Stimulated activated naive B cell treated with anti-CD40 and anti-IgM and Interleukin-4, amounts not matched to agents 10 μg/mL and 1 μg/mL and 100 μg/mL, for 72 hours (primary cell): ENCODE data around the gene C10orf71.

Experiments used
- ATAC-seq, 2 donors: fragments of 150-1000 bp; cut with Tn5 transposase; replicated peaks; 2 replicates each; pipeline ENCODE4 v1.10.0; 2021; ENCODE audit warnings: moderate library complexity in 1 of 2
- DNase-seq: peaks from one replicate; pipeline ENCODE4 v3.0.0; 2021
- H3K27ac Mint-ChIP-seq: one replicate; pipeline ENCODE4 v1.8.0; 2022; ENCODE audit warnings: mild to moderate bottlenecking, mixed read lengths
- H3K27me3 Mint-ChIP-seq, 2 donors: one replicate each; pipeline ENCODE4 v1.8.0; 2022; ENCODE audit warnings: mixed read lengths in 2 of 2
- H3K36me3 Mint-ChIP-seq, 2 donors: one replicate each; pipeline ENCODE4 v1.8.0; 2022; ENCODE audit warnings: mixed read lengths in 2 of 2, mild to moderate bottlenecking in 1 of 2
- H3K4me1 Mint-ChIP-seq, 2 donors: one replicate each; pipeline ENCODE4 v1.8.0; 2022; ENCODE audit warnings: mixed read lengths in 2 of 2, mild to moderate bottlenecking in 1 of 2
- H3K4me3 Mint-ChIP-seq, 2 donors: one replicate each; pipeline ENCODE4 v1.8.0; 2022; ENCODE audit warnings: mild to moderate bottlenecking in 2 of 2, mixed read lengths in 2 of 2, moderate library complexity in 1 of 2
- H3K9me3 Mint-ChIP-seq, 2 donors: one replicate each; pipeline ENCODE4 v1.8.0; 2022; ENCODE audit warnings: mixed read lengths in 2 of 2, mild to moderate bottlenecking in 1 of 2

Gene C10orf71

DNA sequence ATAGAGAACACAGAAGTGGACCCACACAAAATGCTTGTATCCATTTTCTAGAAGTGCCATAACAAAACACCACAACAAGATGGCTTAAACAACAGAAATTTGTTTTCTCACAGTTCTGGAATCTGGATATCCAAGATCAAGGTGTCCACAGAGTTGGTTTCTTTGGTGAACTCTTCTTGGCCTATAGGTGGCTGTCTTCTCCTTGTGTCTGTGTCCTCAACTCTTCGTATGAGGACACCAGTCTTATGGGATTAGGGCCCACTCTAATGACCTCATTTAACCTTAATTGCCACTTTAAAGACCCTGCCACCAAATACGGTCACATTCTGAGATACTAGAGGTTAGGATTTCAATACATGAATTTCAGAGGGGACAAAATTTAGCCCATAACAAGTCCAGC, 30.8 kb upstream of the C10orf71 start:
- H3K27ac Mint-ChIP-seq: no peak overlapping the region
- H3K4me1 Mint-ChIP-seq: peaks cover 20 to 21% of the 10 kb centered on the region in 2 donors
- peaks cover 21 to 25% of the 10 kb centered on the region in 2 donors for H3K9me3 Mint-ChIP-seq
- DNase-seq: no peak
- no peak for ATAC-seq
- H3K36me3 Mint-ChIP-seq: peaks cover 10 to 15% of the 10 kb centered on the region in 2 donors
- H3K4me3 Mint-ChIP-seq: no peak overlapping the region
- peaks cover 13 to 17% of the 10 kb centered on the region in 2 donors for H3K27me3 Mint-ChIP-seq

DNA sequence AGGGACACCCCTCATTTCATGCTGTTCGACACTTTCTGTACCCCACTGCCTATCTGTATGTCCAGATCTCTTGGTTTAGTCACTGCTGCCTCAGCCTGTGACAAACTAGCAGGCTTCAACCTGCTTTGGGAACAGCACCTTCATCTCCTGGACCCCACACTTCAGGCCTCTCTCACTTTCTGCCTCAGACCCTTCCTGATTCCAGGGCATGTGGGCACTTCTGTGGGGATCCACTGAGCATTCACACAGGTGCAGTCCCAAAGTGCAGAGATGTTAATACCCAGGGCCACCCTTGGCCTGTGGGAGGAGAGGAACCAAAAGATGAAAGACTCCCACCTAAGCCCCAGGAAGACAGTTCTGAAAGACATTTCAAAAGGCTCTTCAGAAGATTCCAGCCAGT, 29.4 kb upstream of the C10orf71 start:
- ATAC-seq: no peak
- Mint-ChIP-seq H3K36me3 (peaks cover 10 to 12% of the 10 kb centered on the region in 2 donors), H3K9me3 (peaks cover 18 to 21% of the 10 kb centered on the region in 2 donors), H3K27me3 (peaks cover 10 to 13% of the 10 kb centered on the region in 2 donors), H3K4me1 (peaks cover 25% of the 10 kb centered on the region in 2 donors), H3K27ac (no peak overlapping the region), H3K4me3 (no peak overlapping the region)
- DNase-seq: no peak

DNA sequence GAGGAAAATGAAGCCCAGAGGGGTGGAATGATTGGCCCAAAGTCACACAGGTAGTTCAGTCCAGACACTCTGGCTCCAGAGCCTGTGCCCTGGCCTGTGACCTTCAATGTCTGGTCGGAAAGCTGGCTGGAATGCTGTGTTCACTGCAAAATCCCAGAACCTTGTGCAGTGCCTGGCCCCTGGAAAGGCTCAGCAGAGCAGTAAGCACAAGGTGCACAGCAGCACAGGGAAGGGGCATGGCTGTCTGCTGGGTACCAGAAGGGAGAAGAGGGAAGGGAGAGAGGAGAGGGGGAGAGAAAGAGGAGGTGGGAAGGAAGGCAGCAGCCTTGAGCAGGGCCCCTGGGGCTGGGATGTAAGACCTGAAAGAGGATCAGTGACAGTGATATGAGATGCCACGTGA, 28.4 kb upstream of the C10orf71 start:
- H3K9me3 Mint-ChIP-seq: peaks cover 12 to 13% of the 10 kb centered on the region in 2 donors
- H3K27ac Mint-ChIP-seq: peak overlapping the region; percentile 47
- ATAC-seq: no peak
- no peak overlapping the region for H3K4me3 Mint-ChIP-seq
- DNase-seq: no peak
- peaks cover 25% of the 10 kb centered on the region in 2 donors for H3K4me1 Mint-ChIP-seq
- peaks cover 6 to 8% of the 10 kb centered on the region in 2 donors for H3K36me3 Mint-ChIP-seq
- H3K27me3 Mint-ChIP-seq: peaks cover 10 to 13% of the 10 kb centered on the region in 2 donors

DNA sequence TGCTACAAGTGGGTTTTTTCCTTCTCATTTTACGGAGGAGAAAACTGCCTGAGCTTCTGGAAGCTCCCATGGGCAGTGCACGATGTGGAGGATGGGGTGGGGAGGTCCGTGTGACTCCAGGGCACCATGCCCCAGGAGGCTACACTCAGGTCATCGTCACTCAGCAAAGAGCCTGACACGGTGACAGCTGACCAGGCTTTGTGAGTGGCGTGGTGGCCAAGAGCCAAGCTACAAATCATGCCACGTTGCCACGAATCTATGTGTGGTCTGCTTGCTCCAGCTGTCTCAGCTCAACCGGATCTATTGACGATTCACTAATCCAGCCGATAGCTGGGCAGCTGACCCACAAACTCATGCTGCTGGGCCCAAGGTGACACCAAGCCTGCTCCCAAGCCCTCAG, 27.6 kb upstream of the C10orf71 start:
- Mint-ChIP-seq H3K36me3 (peaks cover 4% of the 10 kb centered on the region in 2 donors), H3K9me3 (peaks cover 4 to 6% of the 10 kb centered on the region in 2 donors), H3K27me3 (peaks cover 10 to 13% of the 10 kb centered on the region in 2 donors), H3K4me3 (no peak overlapping the region), H3K27ac (no peak overlapping the region), H3K4me1 (peaks cover 25% of the 10 kb centered on the region in 2 donors)
- DNase-seq: no peak
- ATAC-seq: no peak

DNA sequence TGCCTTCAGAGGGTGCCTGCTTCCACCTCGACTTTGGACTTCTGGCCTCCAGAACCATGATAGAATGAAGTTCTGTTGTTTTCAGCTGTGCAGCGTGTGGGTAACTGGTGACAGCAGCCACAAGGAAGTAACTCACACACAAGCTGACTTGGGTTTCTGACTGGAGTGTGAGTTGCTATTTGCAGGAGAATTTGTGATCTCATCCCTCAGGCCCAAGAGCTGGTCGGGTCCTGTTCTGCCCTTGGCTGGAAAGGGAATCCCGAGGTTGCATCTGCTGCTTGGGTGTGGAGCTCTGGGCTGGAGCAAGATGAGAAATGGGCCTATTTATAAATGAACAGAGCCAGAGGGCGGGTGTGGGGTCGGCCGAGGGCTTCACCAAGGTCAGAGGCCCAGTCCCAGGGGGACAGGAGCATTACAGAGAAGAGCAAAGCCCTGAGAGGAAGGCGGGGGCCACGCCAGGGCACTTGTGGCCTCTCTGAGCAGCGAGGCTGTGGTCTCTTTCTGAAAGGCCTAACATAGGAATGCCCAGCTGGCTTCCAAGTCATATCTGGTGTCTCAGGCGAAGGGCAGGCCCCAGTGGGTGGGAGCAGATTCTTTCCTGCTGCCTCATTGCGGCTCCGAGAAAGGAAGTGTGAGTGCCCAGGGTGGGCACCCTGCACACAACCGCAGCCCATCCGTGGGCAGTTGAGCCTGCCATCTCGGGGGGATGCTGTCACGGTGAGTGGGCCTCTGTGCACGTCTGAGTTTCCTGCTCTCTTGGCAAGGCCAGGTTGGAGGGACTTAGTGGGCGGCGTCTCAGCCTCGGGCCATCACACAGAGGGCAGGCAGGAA, 26.5 kb upstream of the C10orf71 start:
- Mint-ChIP-seq H3K27me3 (peaks cover 6 to 9% of the 10 kb centered on the region in 2 donors), H3K4me1 (peaks cover 25% of the 10 kb centered on the region in 2 donors), H3K4me3 (peak overlapping the region; percentile 33 to 70), H3K36me3 (peaks cover under 1 to 2% of the 10 kb centered on the region in 2 donors), H3K9me3 (peaks cover under 1 to 2% of the 10 kb centered on the region in 2 donors), H3K27ac (peak overlapping the region; percentile 86)
- ATAC-seq: peak; percentile 85
- peak; percentile 65 for DNase-seq

DNA sequence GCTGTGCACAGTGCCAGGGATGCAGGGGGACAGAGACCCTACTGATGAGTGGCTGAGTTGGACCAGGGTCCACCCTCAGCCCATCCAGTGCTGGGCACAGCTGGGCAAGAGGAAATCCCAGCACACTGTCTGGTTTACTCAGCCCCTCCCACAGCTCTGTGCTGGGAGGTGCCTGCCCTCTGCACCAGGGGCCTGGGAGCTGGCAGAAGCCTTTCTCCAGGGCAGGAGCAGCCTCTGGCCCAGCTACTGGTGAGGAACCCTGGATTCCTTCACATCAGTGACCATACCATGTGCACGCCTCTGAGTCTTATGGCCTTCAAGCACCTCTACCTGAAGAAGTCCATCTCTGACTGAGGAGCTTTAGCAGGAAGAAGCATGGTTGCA, 25.9 kb upstream of the C10orf71 start:
- DNase-seq (no peak), ATAC-seq (peak in 1 of 2 donors; percentile 51)
- peaks cover 6 to 8% of the 10 kb centered on the region in 2 donors for H3K27me3 Mint-ChIP-seq
- H3K27ac Mint-ChIP-seq: peak overlapping the region; percentile 86
- H3K4me1 Mint-ChIP-seq: peaks cover 25% of the 10 kb centered on the region in 2 donors
- peak overlapping the region; percentile 33 to 70 for H3K4me3 Mint-ChIP-seq
- H3K9me3 Mint-ChIP-seq: no peaks in the 10 kb centered on the region
- peaks cover 0 to 1% of the 10 kb centered on the region in 2 donors for H3K36me3 Mint-ChIP-seq

DNA sequence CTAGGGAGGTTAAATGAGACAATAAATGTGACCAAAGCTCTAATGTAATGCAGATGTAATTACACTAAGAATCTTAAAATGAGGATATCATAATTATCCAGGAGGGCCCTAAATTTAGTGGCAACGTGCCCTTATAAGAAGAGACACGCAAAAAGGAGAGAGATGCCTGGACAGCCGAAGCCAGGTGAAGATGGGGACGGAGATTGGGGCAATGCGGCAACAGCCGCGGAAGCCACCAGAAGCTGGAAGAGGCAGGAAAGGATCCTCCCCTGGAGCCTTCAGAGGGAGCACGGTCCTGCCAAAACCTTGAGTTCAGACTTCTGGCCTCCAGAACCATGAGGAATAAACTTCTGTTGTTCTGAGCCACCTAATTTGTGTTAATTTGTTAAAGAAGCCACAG, 25.3 kb upstream of the C10orf71 start:
- peaks cover 0 to 1% of the 10 kb centered on the region in 2 donors for H3K36me3 Mint-ChIP-seq
- H3K27me3 Mint-ChIP-seq: peaks cover 6 to 8% of the 10 kb centered on the region in 2 donors
- ATAC-seq (no peak), DNase-seq (no peak)
- peaks cover 25% of the 10 kb centered on the region in 2 donors for H3K4me1 Mint-ChIP-seq
- H3K9me3 Mint-ChIP-seq: no peaks in the 10 kb centered on the region
- H3K4me3 Mint-ChIP-seq: no peak overlapping the region
- no peak overlapping the region for H3K27ac Mint-ChIP-seq

DNA sequence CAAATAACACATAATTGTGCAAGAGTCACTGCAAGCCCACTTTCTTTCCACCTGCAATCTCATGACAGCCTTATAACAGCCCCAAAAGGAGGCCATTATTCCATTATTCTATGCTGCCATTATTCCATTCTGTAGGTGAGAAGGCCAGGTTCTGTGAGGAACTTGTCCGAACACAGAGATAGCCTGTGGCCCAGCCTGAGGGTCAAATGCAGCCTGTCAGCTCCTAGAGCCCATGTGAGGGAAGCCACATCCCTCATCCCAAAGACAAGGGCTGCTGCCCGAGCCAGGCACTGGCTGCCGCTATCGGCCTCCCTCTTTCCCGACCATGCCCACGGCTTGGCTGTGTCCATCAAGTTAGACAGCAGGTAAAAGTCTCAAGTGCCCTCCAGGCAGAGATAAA, 24.1 kb upstream of the C10orf71 start:
- ATAC-seq (no peak), DNase-seq (no peak)
- H3K4me1 Mint-ChIP-seq: peaks cover 24 to 30% of the 10 kb centered on the region in 2 donors
- no peak overlapping the region for H3K27ac Mint-ChIP-seq
- H3K4me3 Mint-ChIP-seq: no peak overlapping the region
- peaks cover 8 to 9% of the 10 kb centered on the region in 2 donors for H3K27me3 Mint-ChIP-seq
- no peaks in the 10 kb centered on the region for H3K9me3 Mint-ChIP-seq
- peaks cover 0 to 1% of the 10 kb centered on the region in 2 donors for H3K36me3 Mint-ChIP-seq

DNA sequence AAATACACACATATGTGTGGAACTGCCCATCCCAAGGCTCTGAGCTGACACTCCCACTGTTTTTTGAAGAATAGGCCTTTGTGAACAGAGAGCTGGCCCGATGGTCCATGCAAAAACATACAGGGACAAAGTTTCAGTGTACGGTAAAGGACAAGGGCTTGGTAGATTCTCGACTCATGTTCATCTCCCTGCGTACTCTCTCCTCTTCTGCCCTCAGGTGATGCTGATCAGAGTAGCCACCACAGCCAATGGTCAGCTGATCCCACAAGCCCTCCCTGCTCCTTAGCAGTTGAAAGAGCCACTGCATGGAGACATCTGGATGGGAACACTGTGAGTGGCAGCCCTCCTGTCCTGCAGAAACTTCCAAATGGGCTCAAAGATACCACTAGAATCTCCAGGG, 23.1 kb upstream of the C10orf71 start:
- no peak overlapping the region for H3K4me3 Mint-ChIP-seq
- H3K36me3 Mint-ChIP-seq: peaks cover 0 to 1% of the 10 kb centered on the region in 2 donors
- peaks cover 23 to 31% of the 10 kb centered on the region in 2 donors for H3K4me1 Mint-ChIP-seq
- peaks cover 3 to 4% of the 10 kb centered on the region in 2 donors for H3K27me3 Mint-ChIP-seq
- DNase-seq (no peak), ATAC-seq (no peak)
- no peak overlapping the region for H3K27ac Mint-ChIP-seq
- no peaks in the 10 kb centered on the region for H3K9me3 Mint-ChIP-seq

DNA sequence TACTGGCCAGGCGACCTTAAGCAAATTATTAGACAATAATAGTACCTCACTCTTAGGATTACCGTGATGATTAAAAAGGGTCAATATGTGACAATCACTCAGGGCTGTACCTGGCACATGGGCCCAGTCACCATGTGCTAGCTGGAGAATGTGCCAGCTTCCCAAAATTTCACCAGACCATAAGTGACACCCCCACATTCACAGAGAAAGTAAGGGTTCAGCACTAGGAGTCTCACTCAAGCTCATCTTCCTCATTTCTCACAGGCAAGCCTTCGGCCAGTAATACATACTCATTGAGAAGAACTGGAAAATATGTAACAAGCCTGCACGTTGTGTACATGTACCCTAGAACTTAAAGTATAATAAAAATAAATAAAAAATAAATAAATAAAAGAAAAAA, 22.4 kb upstream of the C10orf71 start:
- Mint-ChIP-seq H3K27ac (no peak overlapping the region), H3K27me3 (peaks cover 0 to 3% of the 10 kb centered on the region in 2 donors), H3K9me3 (no peaks in the 10 kb centered on the region), H3K36me3 (peaks cover 0 to 1% of the 10 kb centered on the region in 2 donors), H3K4me1 (peaks cover 21 to 29% of the 10 kb centered on the region in 2 donors), H3K4me3 (no peak overlapping the region)
- no peak for ATAC-seq
- DNase-seq: no peak

DNA sequence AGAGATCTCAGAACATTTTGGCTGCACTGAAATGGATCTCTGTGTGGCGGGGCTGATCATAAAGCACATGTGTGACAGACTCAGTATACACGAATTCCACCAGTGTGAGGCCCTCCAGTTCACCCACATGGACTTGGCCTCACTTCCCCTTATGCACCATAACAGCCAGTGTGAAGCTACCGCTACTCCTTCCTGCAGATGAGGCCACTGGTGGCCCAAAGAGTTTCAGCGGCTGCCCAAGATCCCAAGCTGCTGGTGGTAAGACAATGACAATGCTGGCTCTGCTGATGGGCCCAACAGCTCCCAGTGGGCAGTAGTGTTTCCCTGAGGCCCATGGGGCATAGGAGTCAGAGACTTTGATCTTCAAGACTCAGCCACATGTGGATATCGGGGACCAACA, 21.0 kb upstream of the C10orf71 start:
- H3K36me3 Mint-ChIP-seq: peaks cover 0 to 1% of the 10 kb centered on the region in 2 donors
- no peak overlapping the region for H3K27ac Mint-ChIP-seq
- H3K27me3 Mint-ChIP-seq: peaks cover 0 to 3% of the 10 kb centered on the region in 2 donors
- DNase-seq: no peak
- H3K4me3 Mint-ChIP-seq: no peak overlapping the region
- H3K9me3 Mint-ChIP-seq: no peaks in the 10 kb centered on the region
- peaks cover 8 to 16% of the 10 kb centered on the region in 2 donors for H3K4me1 Mint-ChIP-seq
- ATAC-seq: peak; percentile 35 to 46

DNA sequence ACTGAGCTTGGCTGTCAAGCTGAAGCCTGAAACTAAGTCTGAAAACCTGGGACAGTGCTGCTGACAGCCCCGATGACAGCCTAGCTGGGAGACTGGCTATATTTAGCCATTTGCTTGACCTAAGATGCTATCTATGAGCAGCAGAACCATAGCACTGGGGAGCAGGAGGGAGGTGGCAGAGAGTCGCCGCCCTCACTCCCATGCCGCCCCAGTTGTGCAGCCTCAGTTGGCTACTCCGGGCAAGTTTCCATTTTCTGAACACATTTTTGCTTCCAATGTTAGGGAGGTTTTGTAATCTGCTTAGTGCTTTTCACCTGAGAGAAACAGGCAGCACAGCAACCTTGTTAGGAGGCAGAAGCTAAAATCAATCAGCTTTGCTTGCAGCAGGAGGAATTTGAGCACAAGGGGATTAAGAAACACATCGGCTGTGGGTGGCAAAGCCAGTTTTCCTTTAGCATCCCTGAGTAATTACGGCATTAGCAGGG, 20.4 kb upstream of the C10orf71 start:
- Mint-ChIP-seq H3K4me1 (peaks cover 3 to 10% of the 10 kb centered on the region in 2 donors), H3K9me3 (no peaks in the 10 kb centered on the region), H3K27me3 (peaks cover 0 to 3% of the 10 kb centered on the region in 2 donors), H3K27ac (no peak overlapping the region), H3K4me3 (no peak overlapping the region), H3K36me3 (peaks cover 0 to 1% of the 10 kb centered on the region in 2 donors)
- no peak for ATAC-seq
- no peak for DNase-seq

DNA sequence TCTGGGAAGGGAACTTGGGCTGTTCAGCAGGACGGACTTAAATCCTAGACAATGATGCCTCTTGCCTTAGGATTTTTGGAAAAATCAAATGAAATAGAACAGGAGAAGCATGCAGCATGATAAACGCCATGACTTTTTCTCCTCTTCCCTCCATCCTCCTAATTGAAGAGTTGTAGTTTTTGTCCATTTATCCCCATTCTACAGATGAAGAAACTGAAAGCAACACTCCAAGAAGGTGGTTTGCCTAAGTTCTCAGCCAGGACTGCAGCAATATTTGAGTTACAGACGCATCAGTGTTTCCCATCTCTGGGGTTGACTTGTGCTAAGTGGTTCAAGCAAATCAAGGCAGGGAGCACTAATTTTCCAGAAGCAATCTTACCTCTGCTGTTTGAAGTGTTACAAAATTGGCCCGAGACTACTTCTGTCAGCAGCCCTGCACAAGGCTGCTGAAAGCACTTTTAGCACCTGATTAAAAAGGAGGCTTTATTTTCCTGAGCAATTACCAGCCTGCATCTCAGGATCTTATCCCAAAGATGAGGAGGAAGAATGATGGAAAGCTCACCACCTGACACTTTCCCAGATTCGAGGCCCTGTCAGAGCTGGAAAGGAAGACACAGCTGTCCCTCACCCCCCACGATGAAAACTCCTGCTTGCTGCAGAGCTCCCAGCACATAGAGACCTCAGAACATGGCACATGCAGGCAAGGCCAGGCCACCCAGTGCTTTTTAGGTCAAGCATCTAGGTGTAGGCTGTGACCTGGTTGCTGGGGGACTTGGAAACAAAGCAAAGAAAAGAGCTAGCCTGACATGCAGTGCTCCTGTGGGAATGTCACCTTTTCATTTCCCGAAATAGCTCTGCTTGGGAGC, 19.7 kb upstream of the C10orf71 start:
- H3K4me3 Mint-ChIP-seq: no peak overlapping the region
- H3K4me1 Mint-ChIP-seq: peaks cover 2 to 9% of the 10 kb centered on the region in 2 donors
- no peak overlapping the region for H3K27ac Mint-ChIP-seq
- ATAC-seq (no peak), DNase-seq (no peak)
- no peaks in the 10 kb centered on the region for H3K9me3 Mint-ChIP-seq
- H3K36me3 Mint-ChIP-seq: peaks cover 0 to 1% of the 10 kb centered on the region in 2 donors
- peaks cover 0 to 3% of the 10 kb centered on the region in 2 donors for H3K27me3 Mint-ChIP-seq

DNA sequence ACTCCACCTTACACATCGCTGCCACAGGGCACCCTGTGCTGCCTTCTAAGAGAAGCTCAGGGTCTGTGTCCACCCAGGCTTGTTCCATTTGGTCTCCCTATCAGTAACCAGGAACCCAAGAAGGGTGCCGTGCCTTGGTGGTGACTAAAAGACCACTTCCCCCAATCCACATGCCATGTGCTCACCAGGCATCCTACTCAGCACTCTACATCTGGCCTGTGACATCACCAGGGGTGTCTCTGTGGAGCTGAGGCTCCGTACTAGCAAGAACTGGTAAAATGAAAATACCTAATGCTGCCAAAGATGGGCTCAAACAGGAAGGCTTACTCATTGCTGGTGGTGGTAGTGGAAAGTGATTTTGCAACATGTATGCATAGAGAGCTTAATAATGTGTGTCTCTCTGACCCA, 19.0 kb upstream of the C10orf71 start:
- H3K4me3 Mint-ChIP-seq: no peak overlapping the region

More for the DNA sequence above, 19.0 kb upstream of the C10orf71 start:
- peaks cover 0 to 2% of the 10 kb centered on the region in 2 donors for H3K9me3 Mint-ChIP-seq
- DNase-seq: no peak
- ATAC-seq: peak; percentile 74 to 80
- H3K4me1 Mint-ChIP-seq: peaks cover 2 to 9% of the 10 kb centered on the region in 2 donors
- no peak overlapping the region for H3K27ac Mint-ChIP-seq
- H3K27me3 Mint-ChIP-seq: peaks cover 0 to 3% of the 10 kb centered on the region in 2 donors
- H3K36me3 Mint-ChIP-seq: peaks cover 0 to 1% of the 10 kb centered on the region in 2 donors
